Progenitor cell of endocrine pancreas (in vitro differentiated cells): Measurements from ENCODE around the gene PIBF1. TPM values are rescaled to one million over a fixed set of nuclear protein-coding genes. Genes with fewer than 3 reads are reported as not detected.
"Not testable (repeated sequence)": the region's sequence is repeated elsewhere in the genome, so short reads cannot be mapped to it uniquely, and the experiment has no call there.

Experiments used
- DNase-seq: peaks from one replicate; pipeline ENCODE4 v3.0.0; 2021; ENCODE audit warnings: low spot score; ENCODE audit not compliant: unreplicated experiment
- H3K27ac Mint-ChIP-seq: 2 replicates; pipeline ENCODE4 v1.8.0; 2021; ENCODE audit warnings: mild to moderate bottlenecking, moderate library complexity, mixed read lengths
- H3K27me3 Mint-ChIP-seq: 2 replicates; pipeline ENCODE4 v1.8.0; 2021; ENCODE audit warnings: mixed read lengths
- H3K36me3 Mint-ChIP-seq: 2 replicates; pipeline ENCODE4 v1.8.0; 2022; ENCODE audit warnings: mixed read lengths; ENCODE audit not compliant: insufficient read depth
- H3K4me1 Mint-ChIP-seq: 2 replicates; pipeline ENCODE4 v1.8.0; 2021; ENCODE audit warnings: low read depth, mixed read lengths
- H3K4me3 Mint-ChIP-seq: 2 replicates; pipeline ENCODE4 v1.8.0; 2021; ENCODE audit warnings: low read depth, mild to moderate bottlenecking, moderate library complexity, mixed read lengths
- H3K9me3 Mint-ChIP-seq: 2 replicates; pipeline ENCODE4 v1.8.0; 2021; ENCODE audit warnings: low read depth, mixed read lengths
- CTCF ChIP-seq: fragments of 200-600 bp; sonication (generic); IDR thresholded peaks from one replicate; pipeline ENCODE4 v1.5.0; 2021; ENCODE audit warnings: antibody characterized with exemption, mild to moderate bottlenecking; ENCODE audit not compliant: unreplicated experiment
- total RNA-seq: library from RNA; stranded (reverse); gene quantifications from 2 replicates; pipeline ENCODE4 v1.2.1, GENCODE V29; 2021

Gene PIBF1
- total RNA-seq, 1 donor from 2014 or later: 28.7 TPM

GRCh38 chr13:72782717-72783116, 784 bp downstream of the PIBF1 start:
- DNase-seq: no peak
- H3K27me3 Mint-ChIP-seq: no peaks in the 10 kb centered on the region
- H3K27ac Mint-ChIP-seq: peak overlapping the region; percentile 99
- H3K9me3 Mint-ChIP-seq: no peaks in the 10 kb centered on the region
- H3K4me3 Mint-ChIP-seq: peak overlapping the region; percentile 95
- TF ChIP-seq CTCF: no peak
- H3K36me3 Mint-ChIP-seq: peaks cover 13% of the 10 kb centered on the region
- H3K4me1 Mint-ChIP-seq: peaks cover 24% of the 10 kb centered on the region

- not testable (repeated sequence) for H3K4me3 Mint-ChIP-seq, H3K36me3 Mint-ChIP-seq, H3K9me3 Mint-ChIP-seq, DNase-seq, H3K27ac Mint-ChIP-seq, H3K27me3 Mint-ChIP-seq
- peaks cover 24% of the 10 kb centered on the region for H3K4me1 Mint-ChIP-seq
Observed at GRCh38 chr13:72784679-72785078, 2.7 kb downstream of the PIBF1 start.

GRCh38 chr13:72788831-72789230, 6.9 kb downstream of the PIBF1 start:
- TF ChIP-seq CTCF: no peak
- peaks cover 24% of the 10 kb centered on the region for H3K36me3 Mint-ChIP-seq
- no peak for DNase-seq
- H3K27ac Mint-ChIP-seq: no peak overlapping the region
- peaks cover 2% of the 10 kb centered on the region for H3K4me1 Mint-ChIP-seq
- H3K27me3 Mint-ChIP-seq: no peaks in the 10 kb centered on the region
- peaks cover under 1% of the 10 kb centered on the region for H3K9me3 Mint-ChIP-seq
- H3K4me3 Mint-ChIP-seq: no peak overlapping the region

GRCh38 chr13:72792640-72793039, 10.7 kb downstream of the PIBF1 start:
- Mint-ChIP-seq H3K4me1 (peaks cover 3% of the 10 kb centered on the region), H3K36me3 (peaks cover 39% of the 10 kb centered on the region), H3K27me3 (no peaks in the 10 kb centered on the region), H3K9me3 (peaks cover 5% of the 10 kb centered on the region), H3K4me3 (no peak overlapping the region), H3K27ac (no peak overlapping the region)
- TF ChIP-seq CTCF: no peak
- DNase-seq: no peak

GRCh38 chr13:72798817-72799216, 16.9 kb downstream of the PIBF1 start:
- H3K4me1 Mint-ChIP-seq: peaks cover 8% of the 10 kb centered on the region
- H3K27me3 Mint-ChIP-seq: no peaks in the 10 kb centered on the region
- TF ChIP-seq CTCF: no peak
- peaks cover 4% of the 10 kb centered on the region for H3K9me3 Mint-ChIP-seq
- H3K4me3 Mint-ChIP-seq: no peak overlapping the region
- H3K27ac Mint-ChIP-seq: no peak overlapping the region
- peaks cover 40% of the 10 kb centered on the region for H3K36me3 Mint-ChIP-seq
- no peak for DNase-seq

- H3K4me3 Mint-ChIP-seq: no peak overlapping the region
- no peaks in the 10 kb centered on the region for H3K27me3 Mint-ChIP-seq
- H3K4me1 Mint-ChIP-seq: peaks cover 3% of the 10 kb centered on the region
- peaks cover 26% of the 10 kb centered on the region for H3K36me3 Mint-ChIP-seq
- H3K27ac Mint-ChIP-seq: no peak overlapping the region
- TF ChIP-seq CTCF: no peak
- peaks cover 3% of the 10 kb centered on the region for H3K9me3 Mint-ChIP-seq
- no peak for DNase-seq
Observed at GRCh38 chr13:72804301-72804700, 22.4 kb downstream of the PIBF1 start.
